HG03108 (cell line): ENCODE results near the gene RSKR.
"Not testable (repeated sequence)": the region's sequence is repeated elsewhere in the genome, so short reads cannot be mapped to it uniquely, and the experiment has no call there.

Experiments used
- ATAC-seq: cut with Tn5 transposase; IDR thresholded peaks from one replicate; pipeline ENCODE4 v1.9.1; 2021; ENCODE audit warnings: moderate library complexity; ENCODE audit not compliant: unreplicated experiment

Gene RSKR

GRCh38 chr17:28623696-28624095, 9.7 kb upstream of the RSKR start:
- no peak for ATAC-seq

GRCh38 chr17:28622186-28622585, 8.2 kb upstream of the RSKR start:
- ATAC-seq = no peak

GRCh38 chr17:28620010-28620409, 6.0 kb upstream of the RSKR start:
- ATAC-seq = no peak

GRCh38 chr17:28618464-28618863, 4.5 kb upstream of the RSKR start:
- no peak for ATAC-seq

- ATAC-seq = no peak
These were observed 2.3 kb upstream of the RSKR start for GRCh38 chr17:28616281-28616680.

- ATAC-seq = no peak
These were observed 1.4 kb upstream of the RSKR start for GRCh38 chr17:28615260-28615940.

- no peak for ATAC-seq
These were observed 781 bp downstream of the RSKR start for GRCh38 chr17:28612936-28613872.

GRCh38 chr17:28612531-28612930, 1.5 kb downstream of the RSKR start:
- no peak for ATAC-seq

- no peak for ATAC-seq
These were observed 3.6 kb downstream of the RSKR start for GRCh38 chr17:28610376-28610775.

GRCh38 chr17:28604031-28604430, 10.0 kb downstream of the RSKR start:
- ATAC-seq = not testable (repeated sequence)

GRCh38 chr17:28599311-28600184, 14.4 kb downstream of the RSKR start:
- peak; percentile 38 for ATAC-seq

GRCh38 chr17:28598799-28599310, 15.1 kb downstream of the RSKR start, which contains the start of gene SPAG5:
Gene SPAG5, minus strand, starts transcription at chr17:28599025. Its CDS starts 79 bp downstream, at chr17:28598946.
- ATAC-seq = peak; percentile 87

- ATAC-seq = no peak
These were observed 15.6 kb downstream of the RSKR start for GRCh38 chr17:28598389-28598788.

- no peak for ATAC-seq
These were observed 16.2 kb downstream of the RSKR start for GRCh38 chr17:28597606-28598383.

- ATAC-seq = no peak
These were observed 21.7 kb downstream of the RSKR start for GRCh38 chr17:28592260-28592659.

GRCh38 chr17:28585851-28586250, 28.1 kb downstream of the RSKR start:
- ATAC-seq = no peak

- ATAC-seq = no peak
These were observed 29.6 kb downstream of the RSKR start for GRCh38 chr17:28584434-28584833.

GRCh38 chr17:28582513-28582912, 31.5 kb downstream of the RSKR start:
- ATAC-seq = no peak

- no peak for ATAC-seq
These were observed 33.0 kb downstream of the RSKR start for GRCh38 chr17:28580959-28581358.

- ATAC-seq = no peak
These were observed 34.5 kb downstream of the RSKR start for GRCh38 chr17:28579526-28579925.
